Sigmoid colon (tissue), 4 donors: ENCODE measurements around the gene LMF1.

Experiments used
- CTCF ChIP-seq, 4 experiments: fragments of 450-650 bp in 3 of 4; fragments of 200-600 bp in 1 of 4; IDR thresholded peaks; one replicate each; pipeline ENCODE4 v1.5.1; 2016 to 2019; ENCODE audit warnings: antibody characterized with exemption in 4 of 4, mild to moderate bottlenecking in 3 of 4, moderate library complexity in 2 of 4
- POLR2A ChIP-seq, 2 donors: fragments of 450-650 bp; IDR thresholded peaks; one replicate each; pipeline ENCODE4 v1.6.1; 2016; ENCODE audit warnings: antibody characterized with exemption in 2 of 2, mild to moderate bottlenecking in 2 of 2, moderate library complexity in 2 of 2
- POLR2AphosphoS5 ChIP-seq, 4 donors: sonication (generic); formaldehyde crosslinking; IDR thresholded peaks; one replicate each; pipeline ENCODE4 v1.6.1; 2017; ENCODE audit warnings: antibody characterized with exemption in 4 of 4

- no peak for TF ChIP-seq CTCF (IDR thresholded peaks at IDR 0.05)
- TF ChIP-seq POLR2A (IDR thresholded peaks at IDR 0.05): no peak
- TF ChIP-seq POLR2AphosphoS5 (IDR thresholded peaks at IDR 0.05): no peak
Observed at GRCh38 chr16:879461-879861, 91.3 kb downstream of the LMF1 start.
